Right cardiac atrium (tissue), 5 donors: ENCODE measurements around the gene YARS1. TPM values are rescaled to one million over a fixed set of nuclear protein-coding genes. Genes with fewer than 3 reads are reported as not detected.
"Not testable (repeated sequence)": the region's sequence is repeated elsewhere in the genome, so short reads cannot be mapped to it uniquely, and the experiment has no call there.

Source experiments
- ATAC-seq, 2 donors: fragments of 200-7000 bp; cut with Tn5 transposase; one replicate each; pipeline versions ENCODE4 v1.8.0 to v1.9.1; 2020; ENCODE audit warnings: moderate library complexity in 2 of 2, mild to moderate bottlenecking in 1 of 2
- DNase-seq, 3 donors: peaks; one replicate each; pipeline ENCODE4 v3.0.0-alpha.2; 2020
- H3K27ac ChIP-seq: one replicate; pipeline ENCODE4 v1.5.1; 2013; ENCODE audit warnings: mild to moderate bottlenecking, low read length, control low read depth, moderate library complexity
- H3K27me3 ChIP-seq: one replicate; pipeline ENCODE4 v1.6.1; 2013; ENCODE audit not compliant: control insufficient read depth, insufficient read depth
- H3K4me1 ChIP-seq: one replicate; pipeline ENCODE4 v1.6.1; 2013; ENCODE audit warnings: low read length; ENCODE audit not compliant: control insufficient read depth, insufficient read depth
- H3K4me3 ChIP-seq: one replicate; pipeline ENCODE4 v1.5.1; 2013; ENCODE audit warnings: low read length, control low read depth
- H3K9me3 ChIP-seq: one replicate; pipeline ENCODE4 v1.6.1; 2013; ENCODE audit warnings: low read length; ENCODE audit not compliant: control insufficient read depth
- WGBS: extraction: QIAGEN DNeasy Blood & Tissue Kit; methylation state at CpG from one replicate; pipeline ENCODE4 v1.1.7; 2013; 5-methylcytosine and 5-hydroxymethylcytosine counted together
- intact Hi-C, 4 donors: fragments of 100-400 bp; cut with DNase I; formaldehyde crosslinking; loops; one replicate each; pipeline versions ENCODE4 v1.11.0 to v1.14.0; 2022 to 2023
- polyA plus RNA-seq: library from polyadenylated mRNA; stranded (reverse); fragments of 200-250 nt; gene quantifications from one replicate; pipeline ENCODE4 v1.2.3, GENCODE V29; 2013
- total RNA-seq, 4 donors: library from RNA; stranded (reverse); fragmentation: NEBNext Ultra II Directional; extraction: Animal tissue kit (Norgen Biotek cat#: 25700); gene quantifications; one replicate each; pipeline ENCODE4 v1.2.1, GENCODE V29; 2021
- donor health status: healthy with polysubstance abuse.
- donor health status: DM: no; HTN: yes; CAD: no.
- donor health status: DM: no; HTN: no; CAD: no.
- donor health status: DM: no; HTN: yes; CAD: no; lungs with severe emphysema.
- donor health status: DM: yes; HTN: yes; CAD: no.

The YARS1 gene
- total and polyA plus RNA-seq, 5 donors, result 20.8 to 54.7 (median 36.2) TPM

- Histone ChIP-seq H3K27ac (no peak overlapping the region), H3K4me3 (no peak overlapping the region), H3K4me1 (no peaks in the 10 kb centered on the region), H3K27me3 (no peaks in the 10 kb centered on the region), H3K9me3 (no peaks in the 10 kb centered on the region)
- WGBS, result 80% methylated on average over 8 of the region's 8 CpGs
- ATAC-seq (no peak), DNase-seq (no peak)
- intact Hi-C loops, result no loop called here
Measured at GRCh38 chr1:32798679-32799416, 18.3 kb downstream of the YARS1 start.

GRCh38 chr1:32798191-32798590 is 19.0 kb downstream of the YARS1 start:
- Histone ChIP-seq H3K27ac (no peak overlapping the region), H3K9me3 (no peaks in the 10 kb centered on the region), H3K4me3 (no peak overlapping the region), H3K4me1 (no peaks in the 10 kb centered on the region), H3K27me3 (no peaks in the 10 kb centered on the region)
- WGBS, result 97% methylated on average over 4 of the region's 4 CpGs
- intact Hi-C loops, result no loop called here
- DNase-seq, result no peak
- no peak for ATAC-seq

- 93% methylated on average over 1 of the region's 1 CpG for WGBS
- intact Hi-C loops, result no loop called here
- no peaks in the 10 kb centered on the region for H3K9me3 ChIP-seq
- DNase-seq (no peak), ATAC-seq (no peak)
- H3K4me3 ChIP-seq, result no peak overlapping the region
- H3K27me3 ChIP-seq, result no peaks in the 10 kb centered on the region
- H3K4me1 ChIP-seq, result no peaks in the 10 kb centered on the region
- H3K27ac ChIP-seq, result no peak overlapping the region
Measured at GRCh38 chr1:32797456-32797855, 19.7 kb downstream of the YARS1 start.

GRCh38 chr1:32795763-32796162 is 21.4 kb downstream of the YARS1 start:
- H3K4me3 ChIP-seq, intact Hi-C loops, DNase-seq, H3K27me3 ChIP-seq, H3K9me3 ChIP-seq, H3K4me1 ChIP-seq, H3K27ac ChIP-seq: not testable (repeated sequence)
- peak in 1 of 2 donors; percentile 11 for ATAC-seq
- 94% methylated on average over 4 of the region's 4 CpGs for WGBS

GRCh38 chr1:32791881-32792280 is 25.3 kb downstream of the YARS1 start:
- ATAC-seq, result no peak
- H3K9me3 ChIP-seq, result no peaks in the 10 kb centered on the region
- 98% methylated on average over 1 of the region's 1 CpG for WGBS
- intact Hi-C loops, result no loop called here
- H3K27ac ChIP-seq, result no peak overlapping the region
- no peak for DNase-seq
- H3K4me1 ChIP-seq, result no peaks in the 10 kb centered on the region
- H3K4me3 ChIP-seq, result no peak overlapping the region
- H3K27me3 ChIP-seq, result no peaks in the 10 kb centered on the region

- DNase-seq, H3K9me3 ChIP-seq, H3K4me3 ChIP-seq, H3K27me3 ChIP-seq, intact Hi-C loops, H3K4me1 ChIP-seq, H3K27ac ChIP-seq: not testable (repeated sequence)
- ATAC-seq, result peak in 1 of 2 donors; percentile 78
- WGBS, result 80% methylated on average over 2 of the region's 2 CpGs
Measured at GRCh38 chr1:32789356-32789755, 27.8 kb downstream of the YARS1 start.

GRCh38 chr1:32786856-32787255 is 30.3 kb downstream of the YARS1 start:
- intact Hi-C loops, result no loop called here
- no peaks in the 10 kb centered on the region for H3K9me3 ChIP-seq
- H3K27ac ChIP-seq, result no peak overlapping the region
- DNase-seq (no peak), ATAC-seq (no peak)
- no peaks in the 10 kb centered on the region for H3K27me3 ChIP-seq
- no peak overlapping the region for H3K4me3 ChIP-seq
- no peaks in the 10 kb centered on the region for H3K4me1 ChIP-seq
- 52% methylated on average over 4 of the region's 4 CpGs for WGBS

GRCh38 chr1:32784817-32785216 is 32.3 kb downstream of the YARS1 start:
- 94% methylated on average over 3 of the region's 3 CpGs for WGBS
- no peak for ATAC-seq
- H3K9me3 ChIP-seq, result no peaks in the 10 kb centered on the region
- H3K27ac ChIP-seq, result no peak overlapping the region
- intact Hi-C loops, result no loop called here
- H3K4me3 ChIP-seq, result no peak overlapping the region
- DNase-seq, result no peak
- H3K4me1 ChIP-seq, result no peaks in the 10 kb centered on the region
- no peaks in the 10 kb centered on the region for H3K27me3 ChIP-seq

GRCh38 chr1:32783851-32784250 is 33.3 kb downstream of the YARS1 start:
- no peak for ATAC-seq
- WGBS, result 96% methylated on average over 5 of the region's 5 CpGs
- intact Hi-C loops, result no loop called here

GRCh38 chr1:32782086-32782485 is 35.1 kb downstream of the YARS1 start:
- H3K27ac ChIP-seq, result no peak overlapping the region
- DNase-seq (no peak), ATAC-seq (no peak)
- no peaks in the 10 kb centered on the region for H3K27me3 ChIP-seq
- no peaks in the 10 kb centered on the region for H3K9me3 ChIP-seq
- WGBS, result 85% methylated on average over 5 of the region's 5 CpGs
- no peak overlapping the region for H3K4me3 ChIP-seq
- H3K4me1 ChIP-seq, result no peaks in the 10 kb centered on the region
- intact Hi-C loops, result no loop called here

More at GRCh38 chr1:32783851-32784250, 33.3 kb downstream of the YARS1 start:
- Histone ChIP-seq H3K9me3 (no peaks in the 10 kb centered on the region), H3K4me1 (no peaks in the 10 kb centered on the region), H3K27ac (no peak overlapping the region), H3K4me3 (no peak overlapping the region), H3K27me3 (no peaks in the 10 kb centered on the region)
- no peak for DNase-seq

- H3K27me3 ChIP-seq, result no peaks in the 10 kb centered on the region
- no peak overlapping the region for H3K4me3 ChIP-seq
- intact Hi-C loops, result no loop called here
- H3K9me3 ChIP-seq, result no peaks in the 10 kb centered on the region
- H3K27ac ChIP-seq, result no peak overlapping the region
- 78% methylated on average over 8 of the region's 8 CpGs for WGBS
- no peak for DNase-seq
- no peaks in the 10 kb centered on the region for H3K4me1 ChIP-seq
- ATAC-seq, result no peak
Measured at GRCh38 chr1:32780628-32781234, 36.4 kb downstream of the YARS1 start.
